ENCODE measurements around the gene GOLM1. TPM values are rescaled to one million over a fixed set of nuclear protein-coding genes. Genes with fewer than 3 reads are reported as not detected.
"Not testable (repeated sequence)": the region's sequence is repeated elsewhere in the genome, so short reads cannot be mapped to it uniquely, and the experiment has no call there.

GOLM1 gene
- total RNA-seq, 6 experiments from 2014 or later = 5.8 to 51.6 (median 15.9) TPM

GRCh38 chr9:86052556-86053468 is 46.5 kb downstream of the GOLM1 start:
- ATAC-seq = peak in 1 of 4 donors; percentile 21
- Histone ChIP-seq H3K36me3 (no peaks in the 10 kb centered on the region), H3K9me3 (no peaks in the 10 kb centered on the region), H3K27ac (no peak overlapping the region), H3K4me3 (no peak overlapping the region), H3K4me1 (no peaks in the 10 kb centered on the region), H3K27me3 (no peaks in the 10 kb centered on the region)
- 68% methylated on average over 8 of the region's 21 CpGs for WGBS (ENCODE audit: insufficient coverage, low coverage, low lambda C conversion rate, missing lambda C conversion rate)
- intact Hi-C loops (cut with DNase I) = no loop called here
- peak in 1 of 3 donors; percentile 28 for DNase-seq
- TF ChIP-seq POLR2A (IDR thresholded peaks at IDR 0.05) = no peak
- no peak for TF ChIP-seq CTCF (IDR thresholded peaks at IDR 0.05)

GRCh38 chr9:86048018-86048742 is 51.2 kb downstream of the GOLM1 start:
- H3K27me3 ChIP-seq; H3K4me1 ChIP-seq; intact Hi-C loops (cut with DNase I); H3K9me3 ChIP-seq; ATAC-seq; DNase-seq; H3K36me3 ChIP-seq; H3K4me3 ChIP-seq; H3K27ac ChIP-seq: not testable (repeated sequence)
- WGBS (ENCODE audit: insufficient coverage, low coverage, low lambda C conversion rate, missing lambda C conversion rate) = 84% methylated on average over 6 of the region's 7 CpGs

- Histone ChIP-seq H3K9me3 (no peaks in the 10 kb centered on the region), H3K27me3 (no peaks in the 10 kb centered on the region), H3K27ac (no peak overlapping the region), H3K4me3 (no peak overlapping the region), H3K4me1 (no peaks in the 10 kb centered on the region), H3K36me3 (no peaks in the 10 kb centered on the region)
- intact Hi-C loops (cut with DNase I) = no loop called here
- ATAC-seq (no peak), DNase-seq (no peak)
- 89% methylated on average over 9 of the region's 13 CpGs for WGBS (ENCODE audit: insufficient coverage, low coverage, low lambda C conversion rate, missing lambda C conversion rate)
- TF ChIP-seq POLR2A (IDR thresholded peaks at IDR 0.05) (no peak), CTCF (IDR thresholded peaks at IDR 0.05) (no peak)
Measured at GRCh38 chr9:86047361-86047760, 52.0 kb downstream of the GOLM1 start.

- DNase-seq = no peak
- WGBS (ENCODE audit: insufficient coverage, low coverage, low lambda C conversion rate, missing lambda C conversion rate) = 68% methylated on average over 7 of the region's 8 CpGs
- no peaks in the 10 kb centered on the region for H3K4me1 ChIP-seq
- no peak for TF ChIP-seq POLR2A (IDR thresholded peaks at IDR 0.05)
- no peak for TF ChIP-seq CTCF (IDR thresholded peaks at IDR 0.05)
- no peak for ATAC-seq
- H3K27ac ChIP-seq = no peak overlapping the region
- intact Hi-C loops (cut with DNase I) = no loop called here
- H3K36me3 ChIP-seq = no peaks in the 10 kb centered on the region
- H3K9me3 ChIP-seq = no peaks in the 10 kb centered on the region
- no peak overlapping the region for H3K4me3 ChIP-seq
- H3K27me3 ChIP-seq = no peaks in the 10 kb centered on the region
Measured at GRCh38 chr9:86046930-86047341, 52.4 kb downstream of the GOLM1 start.
